GM12874 (cell line): ENCODE data around the gene FBXL13.

ENCODE experiments used
- CTCF ChIP-seq: IDR thresholded peaks from 2 replicates; pipeline ENCODE4 v1.5.1; 2011; ENCODE audit warnings: low read depth, mild to moderate bottlenecking, control low read depth, low read length, moderate library complexity; ENCODE audit not compliant: insufficient read depth

FBXL13 gene

DNA sequence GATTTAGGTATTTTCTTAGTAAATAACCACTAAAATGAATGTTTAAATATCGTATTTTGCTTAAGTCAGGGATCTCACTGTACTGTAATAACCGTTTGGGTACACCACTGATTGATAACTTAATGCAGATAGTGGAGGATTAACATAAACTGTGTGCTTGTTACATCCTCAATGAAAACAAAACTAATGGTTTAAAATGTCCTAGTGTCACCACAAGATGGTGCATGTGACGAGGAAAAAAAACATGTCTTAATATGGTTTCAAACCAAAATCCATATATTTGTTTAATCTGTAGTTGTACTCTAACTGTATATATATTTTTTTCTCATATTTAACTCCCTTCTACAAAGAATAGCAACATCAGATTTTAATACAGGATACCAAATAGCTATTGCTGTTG lies 19.5 kb upstream of the FBXL13 start:
- TF ChIP-seq CTCF, result no peak

DNA sequence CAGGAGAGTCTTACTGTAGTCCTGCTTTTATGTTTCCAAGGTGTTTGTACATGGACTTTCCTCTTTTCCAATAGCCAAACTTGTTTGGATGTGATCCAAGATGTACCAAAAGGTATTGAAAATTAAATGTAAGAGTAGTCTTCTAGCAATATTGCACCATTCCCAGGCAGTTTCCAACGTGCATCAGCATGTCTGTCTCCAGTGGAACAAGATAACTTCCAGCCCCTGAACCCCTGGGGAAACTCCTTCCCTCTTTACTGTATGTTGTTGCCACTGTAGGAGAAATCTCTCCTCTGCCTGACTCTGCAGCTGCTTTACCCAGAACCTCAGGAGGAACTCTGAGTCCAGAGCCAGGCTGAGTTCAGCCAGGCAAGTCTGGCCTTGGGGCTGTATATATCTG lies 18.8 kb upstream of the FBXL13 start:
- no peak for TF ChIP-seq CTCF

DNA sequence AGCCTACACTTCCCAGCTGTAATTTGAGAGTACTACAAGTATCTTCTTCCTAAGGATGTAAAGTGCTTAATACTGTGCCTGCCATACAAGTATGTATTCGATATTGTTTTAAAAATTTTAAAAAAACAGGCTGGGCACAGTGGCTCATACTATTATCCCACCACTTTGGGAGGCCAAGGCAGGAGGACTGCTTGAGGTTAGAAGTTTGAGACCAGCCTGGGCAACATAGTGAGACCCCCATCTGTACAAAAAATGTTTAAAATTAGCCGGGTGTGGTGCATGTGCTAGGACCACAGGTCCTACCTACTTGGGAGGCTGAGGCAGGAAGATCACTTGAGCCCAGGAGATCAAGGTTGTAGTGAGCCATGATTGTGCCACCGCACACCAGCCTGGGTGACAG lies 8.6 kb upstream of the FBXL13 start:
- no peak for TF ChIP-seq CTCF

- TF ChIP-seq CTCF, result no peak
Observed at GRCh38 chr7:103082497-103082896, 7.9 kb upstream of the FBXL13 start.

GRCh38 chr7:103080923-103081322 lies 6.3 kb upstream of the FBXL13 start:
- TF ChIP-seq CTCF, result no peak

DNA sequence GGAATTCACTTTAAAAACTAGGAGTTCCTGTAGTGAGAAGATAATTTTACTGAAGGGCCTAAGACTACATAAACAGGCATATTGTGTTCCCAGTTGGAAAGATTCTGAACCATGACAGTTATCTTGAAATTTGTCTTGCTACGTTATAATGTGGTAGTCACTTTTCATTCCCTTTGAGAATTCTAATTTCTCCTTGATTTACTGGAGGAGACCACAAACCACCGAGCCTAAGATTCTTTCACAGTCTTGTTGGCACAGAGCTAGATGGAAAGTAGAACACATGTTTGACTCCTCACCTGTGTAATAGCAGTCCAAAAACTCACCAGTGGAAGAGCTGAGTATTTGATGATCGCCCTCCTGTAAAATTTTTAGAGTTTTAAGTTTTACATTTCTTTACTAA lies 5.2 kb upstream of the FBXL13 start:
- TF ChIP-seq CTCF, result no peak

DNA sequence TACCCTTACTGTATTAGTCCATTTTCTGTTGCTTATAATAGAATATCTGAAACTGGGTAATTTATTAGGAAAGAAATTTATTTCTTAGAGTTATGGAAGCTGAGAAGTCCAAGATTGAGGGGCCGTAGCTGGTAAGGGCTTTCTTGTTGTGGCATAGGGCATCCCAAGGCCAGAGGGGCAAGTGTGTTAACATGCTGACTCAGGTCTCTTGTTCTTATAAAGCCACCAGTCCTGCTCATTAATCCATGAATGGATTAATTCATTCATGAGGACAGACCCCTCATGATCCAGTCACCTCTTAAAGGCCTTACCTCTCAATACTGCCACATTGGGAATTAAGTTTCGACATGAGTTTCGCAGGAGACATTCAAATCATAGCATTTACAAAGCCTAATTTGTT lies 2.7 kb upstream of the FBXL13 start:
- no peak for TF ChIP-seq CTCF

DNA sequence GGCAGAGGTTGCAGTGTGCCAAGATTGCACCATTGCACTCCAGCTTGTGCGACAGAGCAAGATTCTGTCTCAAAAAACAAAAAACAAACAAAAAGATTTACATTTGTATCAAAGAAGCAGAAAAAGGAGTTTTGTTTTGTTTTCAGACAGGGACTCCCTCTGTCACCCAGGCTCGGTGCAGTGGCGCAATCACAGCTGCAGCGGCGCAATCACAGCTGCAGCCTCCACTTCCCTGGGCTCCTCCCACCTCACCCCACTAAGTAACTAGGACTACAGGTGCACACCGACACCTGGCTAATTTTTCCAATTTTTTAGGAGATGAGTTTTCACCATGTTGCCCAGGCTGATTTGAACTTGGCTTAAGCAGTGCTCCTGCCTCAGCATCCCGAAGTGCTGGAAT lies 2.2 kb upstream of the FBXL13 start:
- no peak for TF ChIP-seq CTCF
